IPS-18a (cell line): Measurements from ENCODE around the gene HOXA13.
A peak's percentile ranks its signal among the peaks of the same experiment; 100 is the strongest.

Experiments used
- H3K27ac ChIP-seq: one replicate; pipeline ENCODE4 v1.5.1; 2013; ENCODE audit warnings: low read length
- H3K27me3 ChIP-seq: one replicate; pipeline ENCODE4 v1.6.1; 2013; ENCODE audit warnings: mild to moderate bottlenecking, low read length; ENCODE audit not compliant: control insufficient read depth, insufficient read depth
- H3K36me3 ChIP-seq: one replicate; pipeline ENCODE4 v1.6.1; 2013; ENCODE audit warnings: low read depth, low read length; ENCODE audit not compliant: control insufficient read depth
- H3K4me1 ChIP-seq: one replicate; pipeline ENCODE4 v1.6.1; 2013; ENCODE audit warnings: low read depth, low read length; ENCODE audit not compliant: control insufficient read depth
- H3K4me3 ChIP-seq: one replicate; pipeline ENCODE4 v1.5.1; 2013; ENCODE audit warnings: low read length
- H3K9ac ChIP-seq: one replicate; pipeline ENCODE4 v1.6.1; 2013; ENCODE audit warnings: mild to moderate bottlenecking, low read length, moderate library complexity
- H3K9me3 ChIP-seq: one replicate; pipeline ENCODE4 v1.6.1; 2013; ENCODE audit warnings: low read depth, low read length; ENCODE audit not compliant: control insufficient read depth

HOXA13 gene

GRCh38 chr7:27165089-27165995 is 34.5 kb downstream of the HOXA13 start, which contains the start of gene HOXA9:
Gene HOXA9 (minus strand): TSS chr7:27165537. CDS start chr7:27165457, 80 bp downstream.
- Histone ChIP-seq H3K36me3 (no peaks in the 10 kb centered on the region), H3K9me3 (peaks cover 2% of the 10 kb centered on the region), H3K27me3 (peaks cover 100% of the 10 kb centered on the region), H3K9ac (peak within 1 kb of the TSS; percentile 1), H3K27ac (no peak within 1 kb of the TSS), H3K4me3 (no peak within 1 kb of the TSS), H3K4me1 (no peaks in the 10 kb centered on the region)

- no peaks in the 10 kb centered on the region for H3K4me1 ChIP-seq
- H3K9me3 ChIP-seq: peaks cover 2% of the 10 kb centered on the region
- no peak overlapping the region for H3K4me3 ChIP-seq
- peak overlapping the region; percentile 1 for H3K9ac ChIP-seq
- H3K36me3 ChIP-seq: no peaks in the 10 kb centered on the region
- H3K27me3 ChIP-seq: peaks cover 100% of the 10 kb centered on the region
- H3K27ac ChIP-seq: no peak overlapping the region
Observed at GRCh38 chr7:27164367-27165088, 35.4 kb downstream of the HOXA13 start.

- H3K36me3 ChIP-seq: no peaks in the 10 kb centered on the region
- H3K4me3 ChIP-seq: no peak overlapping the region
- peak overlapping the region; percentile 1 for H3K9ac ChIP-seq
- no peak overlapping the region for H3K27ac ChIP-seq
- peaks cover 100% of the 10 kb centered on the region for H3K27me3 ChIP-seq
- peaks cover 2% of the 10 kb centered on the region for H3K9me3 ChIP-seq
- no peaks in the 10 kb centered on the region for H3K4me1 ChIP-seq
Observed at GRCh38 chr7:27164045-27164366, 35.9 kb downstream of the HOXA13 start.

GRCh38 chr7:27163288-27164044 is 36.4 kb downstream of the HOXA13 start:
- H3K27ac ChIP-seq: no peak overlapping the region
- H3K9me3 ChIP-seq: peaks cover 2% of the 10 kb centered on the region
- no peak overlapping the region for H3K4me3 ChIP-seq
- peaks cover 100% of the 10 kb centered on the region for H3K27me3 ChIP-seq
- no peak overlapping the region for H3K9ac ChIP-seq
- no peaks in the 10 kb centered on the region for H3K36me3 ChIP-seq
- no peaks in the 10 kb centered on the region for H3K4me1 ChIP-seq

- Histone ChIP-seq H3K4me3 (no peak overlapping the region), H3K36me3 (no peaks in the 10 kb centered on the region), H3K27me3 (peaks cover 100% of the 10 kb centered on the region), H3K9me3 (peaks cover 2% of the 10 kb centered on the region), H3K9ac (no peak overlapping the region), H3K4me1 (no peaks in the 10 kb centered on the region), H3K27ac (no peak overlapping the region)
Observed at GRCh38 chr7:27162561-27163287, 37.2 kb downstream of the HOXA13 start.

GRCh38 chr7:27161721-27162560 is 38.0 kb downstream of the HOXA13 start:
- H3K4me3 ChIP-seq: no peak overlapping the region
- H3K27me3 ChIP-seq: peaks cover 100% of the 10 kb centered on the region
- H3K27ac ChIP-seq: no peak overlapping the region
- no peaks in the 10 kb centered on the region for H3K4me1 ChIP-seq
- peaks cover 2% of the 10 kb centered on the region for H3K9me3 ChIP-seq
- H3K36me3 ChIP-seq: no peaks in the 10 kb centered on the region
- H3K9ac ChIP-seq: no peak overlapping the region

GRCh38 chr7:27161214-27161720 is 38.6 kb downstream of the HOXA13 start:
- H3K27ac ChIP-seq: no peak overlapping the region
- no peak overlapping the region for H3K9ac ChIP-seq
- peaks cover under 1% of the 10 kb centered on the region for H3K9me3 ChIP-seq
- peaks cover 100% of the 10 kb centered on the region for H3K27me3 ChIP-seq
- peaks cover 3% of the 10 kb centered on the region for H3K4me1 ChIP-seq
- no peaks in the 10 kb centered on the region for H3K36me3 ChIP-seq
- no peak overlapping the region for H3K4me3 ChIP-seq

GRCh38 chr7:27160546-27161213 is 39.2 kb downstream of the HOXA13 start:
- no peak overlapping the region for H3K27ac ChIP-seq
- H3K27me3 ChIP-seq: peaks cover 100% of the 10 kb centered on the region
- peaks cover 3% of the 10 kb centered on the region for H3K4me1 ChIP-seq
- H3K9ac ChIP-seq: no peak overlapping the region
- H3K9me3 ChIP-seq: no peaks in the 10 kb centered on the region
- H3K4me3 ChIP-seq: peak overlapping the region; percentile 48
- H3K36me3 ChIP-seq: no peaks in the 10 kb centered on the region

- H3K4me3 ChIP-seq: peak overlapping the region; percentile 48
- peaks cover 3% of the 10 kb centered on the region for H3K4me1 ChIP-seq
- no peak overlapping the region for H3K27ac ChIP-seq
- H3K27me3 ChIP-seq: peaks cover 100% of the 10 kb centered on the region
- H3K36me3 ChIP-seq: no peaks in the 10 kb centered on the region
- H3K9me3 ChIP-seq: no peaks in the 10 kb centered on the region
- H3K9ac ChIP-seq: no peak overlapping the region
Observed at GRCh38 chr7:27160145-27160545, 39.7 kb downstream of the HOXA13 start.
